HG02623 (cell line): ENCODE measurements around the gene ANXA9.
A peak's percentile ranks its signal among the peaks of the same experiment; 100 is the strongest.

Source experiments
- ATAC-seq: cut with Tn5 transposase; IDR thresholded peaks from one replicate; pipeline ENCODE4 v1.9.1; 2021; ENCODE audit warnings: moderate library complexity; ENCODE audit not compliant: unreplicated experiment

The ANXA9 gene

DNA sequence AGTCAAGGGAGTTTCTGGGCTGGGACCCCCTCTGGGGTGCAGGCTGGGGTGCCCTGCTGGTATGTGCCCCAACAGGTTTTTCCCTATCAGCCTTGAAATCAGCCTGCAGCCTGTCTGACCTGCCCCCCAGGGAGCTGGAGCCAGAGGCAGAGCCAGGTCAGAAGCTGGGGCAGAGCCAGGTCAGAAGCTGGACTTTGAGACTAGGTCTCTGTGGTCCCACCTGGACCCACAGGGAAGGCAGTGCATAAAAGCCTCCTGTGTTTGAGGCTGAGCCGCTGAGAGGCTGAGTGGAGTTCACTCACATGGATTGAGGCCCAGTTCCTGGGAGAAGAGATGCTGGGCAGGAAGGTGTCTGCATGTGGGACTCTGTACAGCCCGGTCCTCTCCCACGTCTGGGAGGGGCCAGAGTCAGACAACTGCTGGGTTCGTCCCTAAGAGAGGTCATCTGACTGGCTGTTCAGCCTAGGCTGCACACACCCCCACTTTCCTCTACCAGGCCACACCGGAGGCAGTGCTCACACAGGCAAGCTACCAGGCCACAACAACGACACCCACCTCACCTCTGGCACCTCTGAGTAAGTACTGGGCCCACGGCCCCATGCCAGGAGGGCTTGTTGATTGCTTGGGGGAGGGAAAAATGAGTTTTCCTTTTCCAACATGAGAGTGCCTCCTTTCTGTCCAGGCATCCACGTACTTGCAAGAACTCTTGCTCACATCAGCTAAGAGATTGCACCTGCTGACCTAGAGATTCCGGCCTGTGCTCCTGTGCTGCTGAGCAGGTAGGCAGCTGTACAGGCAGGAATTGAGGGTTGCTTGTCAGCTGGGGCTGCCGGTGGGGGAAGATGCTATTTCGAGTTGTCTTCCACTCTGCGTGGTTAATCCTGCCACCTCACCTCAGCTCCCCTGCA is at the start of gene ANXA9:
ANXA9 (plus strand) TSS at position 488 of the 908 bp plus-strand sequence. CDS start 814 bp downstream, outside the sequence.
- no peak for ATAC-seq

- ATAC-seq, result no peak
Measured at GRCh38 chr1:150944856-150945255, 37.2 kb upstream of the ANXA9 start.

DNA sequence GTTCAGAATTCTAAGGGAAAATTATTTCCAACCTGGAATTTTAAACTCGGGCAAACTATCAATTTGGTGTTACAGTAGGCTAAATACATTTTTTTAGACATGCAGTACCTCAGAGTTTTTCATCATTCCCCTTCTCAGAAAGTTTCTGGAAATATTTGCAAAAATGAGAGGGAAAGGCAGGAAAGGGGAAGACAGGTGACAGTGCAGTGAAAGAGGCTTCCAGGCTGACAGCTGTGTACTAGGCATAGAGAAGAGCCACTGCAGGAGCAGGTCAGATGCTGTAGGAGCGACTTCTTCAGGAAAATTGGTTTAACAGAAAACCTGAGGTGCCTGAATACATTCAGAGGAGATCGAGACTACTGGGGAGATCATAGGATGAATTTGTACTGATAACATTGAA is 27.4 kb upstream of the ANXA9 start:
- no peak for ATAC-seq

- no peak for ATAC-seq
Measured at GRCh38 chr1:150955280-150955679, 26.8 kb upstream of the ANXA9 start.

DNA sequence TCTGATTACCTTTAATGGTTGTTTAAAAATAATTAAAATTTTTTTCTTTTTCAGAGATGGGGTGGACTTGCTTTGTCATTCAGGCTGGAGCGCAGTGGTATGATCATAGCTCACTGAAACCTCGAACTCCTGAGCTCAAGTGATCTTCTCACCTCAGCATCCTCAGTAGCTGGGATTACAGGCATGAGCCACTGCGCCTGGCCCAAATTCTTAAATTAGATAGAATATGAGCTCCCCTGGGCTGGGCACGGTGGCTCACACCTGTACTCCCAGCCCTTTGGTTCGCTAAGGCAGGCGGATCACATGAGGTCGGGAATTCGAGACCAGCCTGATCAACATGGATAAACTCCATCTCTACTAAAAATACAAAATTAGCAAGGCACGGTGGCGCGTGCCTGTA is 24.4 kb upstream of the ANXA9 start:
- ATAC-seq, result no peak

DNA sequence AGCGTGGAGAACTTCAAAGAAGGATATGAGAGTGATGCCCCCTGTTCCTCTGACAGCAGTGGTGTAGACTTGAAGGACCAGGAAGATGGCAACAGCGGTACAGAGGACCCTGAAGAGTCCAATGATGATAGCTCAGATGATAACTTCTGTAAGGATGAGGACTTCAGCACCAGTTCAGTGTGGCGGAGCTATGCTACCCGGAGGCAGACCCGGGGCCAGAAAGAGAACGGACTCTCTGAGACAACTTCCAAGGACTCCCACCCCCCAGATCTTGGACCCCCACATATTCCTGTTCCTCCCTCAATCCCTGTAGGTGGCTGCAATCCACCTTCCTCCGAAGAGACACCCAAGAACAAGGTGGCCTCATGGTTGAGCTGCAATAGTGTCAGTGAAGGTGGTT is 21.4 kb upstream of the ANXA9 start:
- ATAC-seq, result no peak

- ATAC-seq, result no peak
Measured at GRCh38 chr1:150961756-150962155, 20.3 kb upstream of the ANXA9 start.

DNA sequence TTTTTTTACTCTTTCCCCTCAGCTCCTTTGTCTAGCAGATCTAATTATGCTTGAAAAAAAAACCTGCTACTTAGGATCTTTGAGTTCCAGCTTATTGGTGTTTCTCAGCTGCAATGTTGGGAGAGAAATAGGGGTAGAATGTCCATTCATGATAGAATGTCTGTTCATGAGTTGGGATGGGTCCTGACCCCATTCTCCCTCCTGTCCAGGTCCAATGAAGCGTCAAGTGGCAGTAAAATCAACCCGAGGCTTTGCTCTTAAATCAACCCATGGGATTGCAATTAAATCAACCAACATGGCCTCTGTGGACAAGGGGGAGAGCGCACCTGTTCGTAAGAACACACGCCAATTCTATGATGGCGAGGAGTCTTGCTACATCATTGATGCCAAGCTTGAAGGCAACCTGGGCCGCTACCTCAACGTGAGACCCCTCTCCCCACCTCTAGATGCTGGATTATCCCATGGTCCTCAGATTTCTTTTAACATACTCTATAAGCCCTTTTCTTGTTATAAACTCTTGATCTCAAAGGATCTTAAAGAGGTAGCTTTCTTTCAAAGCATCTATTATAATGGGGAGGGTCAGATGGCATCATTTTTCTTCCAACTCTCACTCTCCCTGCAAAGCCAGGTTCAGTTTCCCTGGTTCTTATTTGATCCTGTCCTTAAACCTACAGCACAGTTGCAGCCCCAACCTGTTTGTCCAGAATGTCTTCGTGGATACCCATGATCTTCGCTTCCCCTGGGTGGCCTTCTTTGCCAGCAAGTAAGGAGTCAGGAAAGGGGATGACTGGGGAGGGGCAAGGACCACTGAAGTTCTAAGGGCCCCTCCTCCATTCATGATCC is 18.6 kb upstream of the ANXA9 start:
- ATAC-seq, result no peak

DNA sequence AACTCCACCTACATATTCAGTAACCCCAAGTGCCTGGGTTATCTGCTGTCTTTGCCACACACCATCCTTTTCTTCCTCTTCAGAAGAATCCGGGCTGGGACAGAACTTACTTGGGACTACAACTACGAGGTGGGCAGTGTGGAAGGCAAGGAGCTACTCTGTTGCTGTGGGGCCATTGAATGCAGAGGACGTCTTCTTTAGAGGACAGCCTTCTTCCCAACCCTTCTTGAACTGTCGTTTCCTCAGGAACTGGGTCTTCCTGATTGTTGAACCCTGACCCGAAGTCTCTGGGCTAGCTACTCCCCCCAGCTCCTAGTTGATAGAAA is 18.0 kb upstream of the ANXA9 start:
- no peak for ATAC-seq

- ATAC-seq, result no peak
Measured at GRCh38 chr1:150965605-150966004, 16.5 kb upstream of the ANXA9 start.

- ATAC-seq, result no peak
Measured at GRCh38 chr1:150966011-150966410, 16.1 kb upstream of the ANXA9 start.

DNA sequence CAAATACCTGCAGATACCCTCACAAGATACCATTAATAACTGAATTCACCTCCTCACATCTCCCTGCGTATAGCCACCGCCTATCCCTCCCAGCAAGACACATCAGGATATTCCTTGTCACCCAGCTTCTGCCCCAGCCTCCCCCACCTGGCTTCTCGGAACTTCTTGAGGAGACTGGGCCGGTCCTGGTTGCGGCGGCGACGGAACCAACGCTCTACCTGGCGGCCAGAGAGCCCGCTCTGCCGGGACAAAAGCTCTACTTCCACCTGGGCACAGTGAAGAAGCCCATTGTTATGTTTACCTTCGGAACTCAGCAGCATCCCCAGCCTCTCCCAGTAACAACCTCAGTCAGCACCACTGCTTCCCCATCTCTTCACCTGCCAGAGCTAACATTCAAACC is 14.2 kb upstream of the ANXA9 start:
- ATAC-seq, result no peak

DNA sequence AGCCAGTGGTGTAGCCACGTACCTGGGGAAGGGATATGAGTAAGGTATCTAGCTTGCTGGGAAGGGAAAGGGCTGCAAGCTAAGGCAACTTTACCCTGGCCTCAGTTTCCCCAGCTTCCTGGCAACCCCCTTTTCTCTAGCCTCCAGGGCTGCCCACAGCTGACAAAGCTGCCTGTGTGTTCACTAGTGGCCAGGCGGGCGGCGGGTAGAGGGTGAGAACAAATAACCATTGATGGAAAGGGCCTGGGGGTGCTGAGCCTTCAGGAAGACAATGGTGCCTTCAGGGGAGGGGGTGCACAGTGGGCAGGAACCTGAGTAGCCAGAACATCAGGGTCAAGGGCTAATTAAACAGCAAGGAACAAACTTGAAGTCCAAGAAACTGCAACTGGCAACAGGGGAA is 13.6 kb upstream of the ANXA9 start:
- ATAC-seq, result no peak

GRCh38 chr1:150969626-150970025 is 12.5 kb upstream of the ANXA9 start:
- ATAC-seq, result no peak

GRCh38 chr1:150970808-150971582 is 11.1 kb upstream of the ANXA9 start:
- ATAC-seq, result no peak

GRCh38 chr1:150971583-150972416 is 10.3 kb upstream of the ANXA9 start:
- no peak for ATAC-seq

- no peak for ATAC-seq
Measured at GRCh38 chr1:150972417-150972940, 9.6 kb upstream of the ANXA9 start.

DNA sequence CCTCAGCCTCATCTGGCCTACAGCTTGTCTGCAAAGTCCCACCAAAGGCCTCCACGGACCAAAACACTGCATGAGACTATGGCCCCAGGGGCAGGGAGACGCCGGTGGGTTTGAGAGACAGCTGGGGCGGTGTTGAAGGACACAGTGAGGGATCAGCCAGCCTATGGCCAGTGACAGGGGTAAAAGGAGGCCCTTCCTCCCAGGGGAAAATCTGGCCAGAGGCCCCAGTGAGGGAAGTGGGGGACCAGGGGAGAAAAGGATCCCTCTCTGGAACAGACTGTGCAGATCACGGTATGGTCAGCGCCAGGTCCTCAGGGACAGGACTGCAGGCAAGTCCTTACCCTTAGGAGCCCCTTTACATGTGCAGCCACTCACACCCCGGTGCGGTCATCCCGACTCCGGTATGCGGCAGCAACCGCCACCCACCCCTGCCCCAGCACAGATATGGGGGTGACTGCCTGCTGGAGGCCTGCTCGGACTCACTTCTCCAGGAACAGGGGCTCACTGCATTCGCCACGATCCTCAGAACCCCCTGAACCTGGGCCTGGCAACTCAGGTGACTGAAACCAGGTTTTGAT is 8.7 kb upstream of the ANXA9 start:
- no peak for ATAC-seq

GRCh38 chr1:150973836-150974579 is 8.1 kb upstream of the ANXA9 start:
- ATAC-seq, result peak; percentile 36
